Hepatocyte (in vitro differentiated cells): ENCODE results near the gene TCFL5. TPM values are rescaled to one million over a fixed set of nuclear protein-coding genes. Genes with fewer than 3 reads are reported as not detected.
A peak's percentile ranks its signal among the peaks of the same experiment; 100 is the strongest.

Source experiments
- DNase-seq: peaks from one replicate; pipeline ENCODE4 v3.0.0-alpha.2; 2016; ENCODE audit warnings: low spot score
- H2AFZ ChIP-seq: fragments of 200-600 bp; sonication (generic); 2 replicates; pipeline ENCODE4 v1.6.0; 2016; ENCODE audit warnings: antibody characterized with exemption, mild to moderate bottlenecking
- H3K27ac ChIP-seq: fragments of 200-600 bp; sonication (generic); 2 replicates; pipeline ENCODE4 v1.5.1; 2016; ENCODE audit warnings: mild to moderate bottlenecking
- H3K27me3 ChIP-seq: fragments of 200-600 bp; sonication (generic); 2 replicates; pipeline ENCODE4 v1.6.1; 2016
- H3K36me3 ChIP-seq: fragments of 200-600 bp; sonication (generic); replicated peaks from 2 replicates; pipeline ENCODE4 v1.5.1; 2016; ENCODE audit warnings: low read depth; ENCODE audit not compliant: insufficient read depth
- H3K4me1 ChIP-seq: fragments of 200-600 bp; sonication (generic); 2 replicates; pipeline ENCODE4 v1.5.1; 2016; ENCODE audit warnings: mild to moderate bottlenecking, moderate library complexity; ENCODE audit not compliant: insufficient read depth
- H3K4me2 ChIP-seq: fragments of 200-600 bp; sonication (generic); 2 replicates; pipeline ENCODE4 v1.6.0; 2016
- H3K4me3 ChIP-seq: fragments of 200-600 bp; sonication (generic); 2 replicates; pipeline ENCODE4 v1.5.1; 2016; ENCODE audit warnings: mild to moderate bottlenecking
- H3K79me2 ChIP-seq: fragments of 200-600 bp; sonication (generic); 2 replicates; pipeline ENCODE4 v1.6.0; 2017; ENCODE audit warnings: mild to moderate bottlenecking
- H3K9me2 ChIP-seq: fragments of 200-600 bp; sonication (generic); replicated peaks from 2 replicates; pipeline ENCODE4 v1.6.0; 2017; ENCODE audit warnings: mild to moderate bottlenecking; ENCODE audit not compliant: insufficient read depth
- H3K9me3 ChIP-seq: fragments of 200-600 bp; sonication (generic); 2 replicates; pipeline ENCODE4 v1.5.1; 2016; ENCODE audit warnings: low read depth, mild to moderate bottlenecking
- H4K20me1 ChIP-seq: fragments of 200-600 bp; sonication (generic); 2 replicates; pipeline ENCODE4 v1.6.0; 2016; ENCODE audit warnings: mild to moderate bottlenecking; ENCODE audit not compliant: insufficient read depth, poor library complexity, severe bottlenecking
- CTCF ChIP-seq: fragments of 200-600 bp; sonication (generic); IDR thresholded peaks from 2 replicates; pipeline ENCODE4 v1.5.1; 2016; ENCODE audit warnings: antibody characterized with exemption, mild to moderate bottlenecking; ENCODE audit not compliant: poor library complexity
- EZH2 ChIP-seq: fragments of 200-600 bp; sonication (generic); IDR thresholded peaks from 2 replicates; pipeline ENCODE4 v1.6.1; 2016; ENCODE audit warnings: antibody characterized with exemption, mild to moderate bottlenecking, borderline replicate concordance
- EZH2phosphoT487 ChIP-seq: fragments of 200-600 bp; sonication (generic); IDR thresholded peaks from one replicate; pipeline ENCODE4 v1.6.1; 2018; ENCODE audit warnings: antibody characterized with exemption, mild to moderate bottlenecking, low read depth, moderate library complexity; ENCODE audit not compliant: unreplicated experiment, severe bottlenecking
- WGBS: methylation state at CpG from one replicate; pipeline ENCODE4 v1.1.6; 2016; ENCODE audit warnings: low lambda C conversion rate; ENCODE audit errors: missing lambda C conversion rate; 5-methylcytosine and 5-hydroxymethylcytosine counted together
- polyA plus RNA-seq: library from polyadenylated mRNA; unstranded; fragments of >200 nt; fragmentation: Nextera tagmentation; extraction: Ambion mirVana; gene quantifications from 2 replicates; pipeline ENCODE4 v1.2.1, GENCODE V29; 2016
- total RNA-seq: library from RNA; depleted of rRNA; stranded (reverse); fragments of >200 nt; gene quantifications from 2 replicates; pipeline ENCODE4 v1.2.3, GENCODE V29; 2014

Gene TCFL5
- total and polyA plus RNA-seq, 2 experiments from 2014 or later = 8.5 to 9.5 TPM

DNA sequence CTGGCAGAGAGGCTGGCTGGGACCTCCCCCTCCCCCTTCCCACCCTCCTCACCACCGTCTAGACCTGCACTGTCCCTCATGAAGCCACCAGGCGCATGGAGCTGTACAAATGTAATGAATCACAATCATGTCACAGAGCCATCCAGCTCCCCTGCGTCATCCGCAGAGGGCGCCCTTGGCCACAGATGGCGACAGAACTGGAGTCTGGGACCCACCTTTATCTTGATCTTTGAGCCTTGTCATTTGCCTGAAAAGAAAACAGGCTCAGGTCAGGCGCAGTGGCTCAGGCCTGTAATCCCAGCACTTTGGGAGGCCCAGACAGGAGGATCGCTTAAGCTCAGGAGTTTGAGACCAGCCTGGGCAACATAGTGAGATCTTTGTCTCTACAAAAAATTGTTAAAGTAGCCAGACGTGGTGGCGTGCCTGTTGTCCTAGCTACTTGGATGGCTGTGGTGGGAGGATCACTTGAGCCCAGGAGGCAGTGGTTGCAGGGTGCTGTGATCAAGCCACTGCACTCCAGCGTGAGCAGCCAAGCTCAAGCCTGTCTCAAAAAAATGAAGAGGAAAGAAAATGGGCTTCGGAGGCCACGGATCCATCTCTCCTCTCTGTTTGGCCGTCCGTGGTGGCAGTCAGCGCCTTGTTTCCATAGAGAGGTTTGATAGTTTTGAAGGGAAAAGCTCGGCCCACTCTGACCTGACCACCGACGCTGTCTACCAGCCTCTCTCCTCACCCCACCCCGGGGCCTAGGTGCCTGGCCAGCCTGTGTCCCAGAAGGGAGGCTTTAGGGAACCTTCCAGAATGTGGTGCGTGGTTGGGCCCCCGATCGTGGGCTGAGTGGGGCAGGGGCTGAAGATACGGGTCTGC is 38.6 kb downstream of the TCFL5 start:
- Histone ChIP-seq H2AFZ (no peak overlapping the region), H3K9me3 (no peaks in the 10 kb centered on the region), H3K4me3 (no peak overlapping the region), H3K4me1 (peaks cover 22% of the 10 kb centered on the region), H3K27me3 (no peaks in the 10 kb centered on the region), H3K4me2 (no peak overlapping the region), H3K79me2 (no peaks in the 10 kb centered on the region), H4K20me1 (no peaks in the 10 kb centered on the region), H3K9me2 (no peaks in the 10 kb centered on the region), H3K27ac (no peak overlapping the region), H3K36me3 (no peaks in the 10 kb centered on the region)
- WGBS = 85% methylated on average over 24 of the region's 24 CpGs
- peak; percentile 48 for TF ChIP-seq CTCF
- TF ChIP-seq EZH2phosphoT487 = no peak
- TF ChIP-seq EZH2 = no peak
- DNase-seq = peak; percentile 65

GRCh38 chr20:62822239-62822787 is 39.3 kb downstream of the TCFL5 start:
- H3K79me2 ChIP-seq = no peaks in the 10 kb centered on the region
- no peak overlapping the region for H3K4me3 ChIP-seq
- no peak for DNase-seq
- no peaks in the 10 kb centered on the region for H3K36me3 ChIP-seq
- H3K4me1 ChIP-seq = peaks cover 29% of the 10 kb centered on the region
- no peaks in the 10 kb centered on the region for H4K20me1 ChIP-seq
- H3K9me2 ChIP-seq = no peaks in the 10 kb centered on the region
- no peak overlapping the region for H3K27ac ChIP-seq
- H3K27me3 ChIP-seq = peaks cover 5% of the 10 kb centered on the region
- TF ChIP-seq EZH2 (no peak), CTCF (no peak), EZH2phosphoT487 (no peak)
- H3K9me3 ChIP-seq = no peaks in the 10 kb centered on the region
- H3K4me2 ChIP-seq = no peak overlapping the region
- H2AFZ ChIP-seq = no peak overlapping the region
- 75% methylated on average over 5 of the region's 7 CpGs for WGBS

DNA sequence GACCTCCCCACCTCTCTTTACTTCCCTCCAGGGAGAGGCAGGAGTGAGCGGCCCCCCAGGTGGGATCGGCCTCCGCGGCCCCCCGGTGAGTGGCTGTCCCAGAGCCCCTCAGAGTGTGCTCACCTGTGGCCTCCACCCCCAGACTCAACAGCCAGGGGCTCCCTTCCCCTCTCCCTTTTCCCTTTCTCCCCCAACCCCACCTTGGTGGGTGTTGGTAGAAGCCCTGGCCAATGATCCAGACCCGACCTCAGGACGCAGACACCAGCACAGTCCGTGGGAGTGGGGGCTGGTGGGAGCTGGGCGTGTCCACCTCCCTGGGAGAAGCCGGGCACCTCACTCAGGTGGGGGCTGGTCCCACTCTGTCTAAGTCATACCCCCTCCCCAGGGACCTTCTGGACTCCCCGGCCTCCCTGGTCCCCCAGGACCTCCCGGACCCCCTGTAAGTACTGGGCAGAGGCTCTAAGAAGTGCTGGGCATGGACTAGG is 39.9 kb downstream of the TCFL5 start:
- Histone ChIP-seq H3K79me2 (no peaks in the 10 kb centered on the region), H3K4me3 (no peak overlapping the region), H3K4me2 (no peak overlapping the region), H3K27ac (no peak overlapping the region), H4K20me1 (no peaks in the 10 kb centered on the region), H3K9me3 (no peaks in the 10 kb centered on the region), H2AFZ (no peak overlapping the region), H3K9me2 (no peaks in the 10 kb centered on the region), H3K36me3 (no peaks in the 10 kb centered on the region), H3K4me1 (peaks cover 32% of the 10 kb centered on the region), H3K27me3 (peaks cover 5% of the 10 kb centered on the region)
- 92% methylated on average over 10 of the region's 12 CpGs for WGBS
- DNase-seq = no peak
- TF ChIP-seq CTCF (no peak), EZH2phosphoT487 (no peak), EZH2 (no peak)
